K562 (cell line): ENCODE data around the gene GLI1.

ENCODE experiments used
- AFF4 ChIP-seq: sonication (generic); formaldehyde crosslinking; IDR thresholded peaks from 2 replicates; pipeline ENCODE4 v1.8.0; 2023; ENCODE audit warnings: mild to moderate bottlenecking, missing genetic modification reagents
- CAMTA2 ChIP-seq: fragments of 250-450 bp; sonication (Bioruptor Pico); conservative IDR thresholded peaks from 2 replicates; pipeline ENCODE4 v1.5.1; 2022
- FOSL1 ChIP-seq: fragments of 200-800 bp; sonication (Bioruptor generic); conservative IDR thresholded peaks from 2 replicates; pipeline ENCODE4 v1.6.1; 2016; ENCODE audit warnings: missing genetic modification characterization, missing compliant biosample characterization
- HDAC6 ChIP-seq: IDR thresholded peaks from 2 replicates; pipeline ENCODE4 v1.6.1; 2012; ENCODE audit warnings: low read depth, mild to moderate bottlenecking, control low read depth, inconsistent platforms, low read length, moderate library complexity
- POLR2A ChIP-seq: fragments of 450-650 bp; conservative IDR thresholded peaks from 2 replicates; pipeline ENCODE4 v1.6.1; 2016
- SMARCC2 ChIP-seq: fragments of 450-650 bp; IDR thresholded peaks from 2 replicates; pipeline ENCODE4 v1.6.1; 2017; ENCODE audit warnings: antibody characterized with exemption, moderate library complexity, mild to moderate bottlenecking, low read depth
- SMC3 ChIP-seq: conservative IDR thresholded peaks from 2 replicates; pipeline ENCODE4 v1.6.1; 2011; ENCODE audit warnings: low read depth, low read length, improper control_type of control experiment; ENCODE audit not compliant: insufficient read depth
- ZNF583 ChIP-seq: fragments of 250-450 bp; sonication (Bioruptor Pico); IDR thresholded peaks from 2 replicates; pipeline ENCODE4 v1.4.0; 2020
- TF ChIP-seq, protein P1 (sequence below), 3 experiments: IDR thresholded peaks in 2 of 3; conservative IDR thresholded peaks in 1 of 3; 2 replicates each; pipeline ENCODE4 v1.5.1; 2011 to 2012; ENCODE audit warnings: low read length in 3 of 3, mild to moderate bottlenecking in 3 of 3, control low read depth in 2 of 3, improper control_type of control experiment in 1 of 3, inconsistent platforms in 1 of 3, low read depth in 1 of 3, mixed read lengths in 1 of 3, moderate library complexity in 1 of 3; ENCODE audit not compliant: insufficient read depth in 2 of 3

- TF ChIP-seq AFF4 (CRISPR knock-in tag) = no peak
- no peak for TF ChIP-seq POLR2A
- TF ChIP-seq SMARCC2 = no peak
- TF ChIP-seq CAMTA2 = no peak
- no peak for TF ChIP-seq SMC3
- TF ChIP-seq, protein P1, sequence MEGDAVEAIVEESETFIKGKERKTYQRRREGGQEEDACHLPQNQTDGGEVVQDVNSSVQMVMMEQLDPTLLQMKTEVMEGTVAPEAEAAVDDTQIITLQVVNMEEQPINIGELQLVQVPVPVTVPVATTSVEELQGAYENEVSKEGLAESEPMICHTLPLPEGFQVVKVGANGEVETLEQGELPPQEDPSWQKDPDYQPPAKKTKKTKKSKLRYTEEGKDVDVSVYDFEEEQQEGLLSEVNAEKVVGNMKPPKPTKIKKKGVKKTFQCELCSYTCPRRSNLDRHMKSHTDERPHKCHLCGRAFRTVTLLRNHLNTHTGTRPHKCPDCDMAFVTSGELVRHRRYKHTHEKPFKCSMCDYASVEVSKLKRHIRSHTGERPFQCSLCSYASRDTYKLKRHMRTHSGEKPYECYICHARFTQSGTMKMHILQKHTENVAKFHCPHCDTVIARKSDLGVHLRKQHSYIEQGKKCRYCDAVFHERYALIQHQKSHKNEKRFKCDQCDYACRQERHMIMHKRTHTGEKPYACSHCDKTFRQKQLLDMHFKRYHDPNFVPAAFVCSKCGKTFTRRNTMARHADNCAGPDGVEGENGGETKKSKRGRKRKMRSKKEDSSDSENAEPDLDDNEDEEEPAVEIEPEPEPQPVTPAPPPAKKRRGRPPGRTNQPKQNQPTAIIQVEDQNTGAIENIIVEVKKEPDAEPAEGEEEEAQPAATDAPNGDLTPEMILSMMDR (IDR thresholded peaks at IDR 0.05 in 2 of 3, conservative IDR thresholded peaks at IDR 0.05 in 1 of 3; ENCODE audit: insufficient read depth in 2 of 3, low read depth in 1 of 3, low read length in 3 of 3) = no peak
- no peak for TF ChIP-seq ZNF583 (CRISPR knock-in tag)
- no peak for TF ChIP-seq HDAC6
- TF ChIP-seq FOSL1 = no peak
Observed at GRCh38 chr12:57461276-57461916, 1.8 kb downstream of the GLI1 start.
